ENCODE results near the gene HSPG2. TPM values are rescaled to one million over a fixed set of nuclear protein-coding genes. Genes with fewer than 3 reads are reported as not detected.
"Not testable (repeated sequence)": the region's sequence is repeated elsewhere in the genome, so short reads cannot be mapped to it uniquely, and the experiment has no call there.

HSPG2 gene
- total RNA-seq, 1 donor: 158 TPM

GRCh38 chr1:21935393-21935804 is 1.7 kb downstream of the HSPG2 start:
- no peak for DNase-seq (ENCODE audit: low read depth in 2 of 3, low spot score in 2 of 3)

DNA sequence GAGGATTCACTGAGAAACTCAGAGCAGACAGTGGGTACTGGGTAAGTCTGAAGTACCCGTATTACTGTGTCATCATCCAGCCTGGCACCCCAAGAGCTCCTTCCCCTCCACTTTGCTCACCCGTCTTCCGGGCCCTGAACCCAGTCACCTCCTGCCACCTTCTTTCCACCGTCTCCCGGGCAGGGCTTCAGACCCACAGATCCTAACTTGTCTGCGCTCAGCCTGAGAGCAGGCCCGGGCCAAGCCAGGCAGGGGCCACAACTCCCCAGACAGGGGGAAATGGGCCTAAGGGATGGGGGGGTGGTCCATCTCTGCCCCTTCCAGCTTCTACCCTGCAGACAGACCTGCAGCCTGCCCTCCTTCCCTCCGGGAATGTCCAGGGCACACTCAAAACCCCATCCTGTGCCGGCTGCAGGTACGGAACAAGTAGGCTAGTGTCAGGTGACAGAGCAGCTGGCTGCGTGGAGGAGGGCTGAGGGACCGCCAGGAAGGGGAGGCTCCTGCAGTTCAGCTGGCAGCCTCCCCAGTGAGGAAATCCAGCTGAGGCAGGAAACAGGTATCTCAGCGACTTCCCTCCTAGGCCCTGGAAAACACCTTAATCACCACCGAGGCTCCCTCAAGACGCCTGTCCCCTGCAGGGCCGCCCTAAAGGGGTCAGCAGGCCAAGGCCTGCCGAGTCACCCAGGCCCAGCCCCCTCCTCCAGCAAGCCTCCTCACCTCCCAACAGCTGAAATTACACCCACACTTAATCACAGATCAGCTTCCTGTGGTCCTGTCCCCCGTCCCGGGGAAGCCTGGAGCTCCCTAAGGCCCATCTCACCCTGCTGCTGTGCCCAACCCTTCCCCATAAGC is 3.5 kb downstream of the HSPG2 start:
- peak in 2 of 3 donors; percentile 63 to 69 for DNase-seq (ENCODE audit: low read depth in 2 of 3, low spot score in 2 of 3)

DNA sequence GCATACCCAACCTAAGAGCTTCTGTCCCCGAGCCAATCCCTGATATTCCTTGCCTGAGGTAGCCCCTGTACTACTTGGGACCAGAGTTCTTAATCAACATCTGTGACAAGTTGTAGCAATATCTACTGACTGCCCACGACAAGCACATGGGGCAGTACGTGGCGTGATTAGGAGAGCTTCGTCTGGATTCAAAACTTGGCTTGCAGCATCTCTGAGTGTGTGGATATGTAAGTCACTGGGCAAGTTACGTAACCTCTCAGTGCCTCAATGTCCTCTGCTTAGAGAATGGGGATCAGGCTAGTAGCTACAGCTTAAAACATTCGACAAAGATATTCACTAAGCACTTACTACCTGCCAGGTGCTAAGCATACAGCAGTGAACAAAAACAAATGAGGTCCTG is 5.0 kb downstream of the HSPG2 start:
- no peak for DNase-seq (ENCODE audit: low read depth in 2 of 3, low spot score in 2 of 3)

DNA sequence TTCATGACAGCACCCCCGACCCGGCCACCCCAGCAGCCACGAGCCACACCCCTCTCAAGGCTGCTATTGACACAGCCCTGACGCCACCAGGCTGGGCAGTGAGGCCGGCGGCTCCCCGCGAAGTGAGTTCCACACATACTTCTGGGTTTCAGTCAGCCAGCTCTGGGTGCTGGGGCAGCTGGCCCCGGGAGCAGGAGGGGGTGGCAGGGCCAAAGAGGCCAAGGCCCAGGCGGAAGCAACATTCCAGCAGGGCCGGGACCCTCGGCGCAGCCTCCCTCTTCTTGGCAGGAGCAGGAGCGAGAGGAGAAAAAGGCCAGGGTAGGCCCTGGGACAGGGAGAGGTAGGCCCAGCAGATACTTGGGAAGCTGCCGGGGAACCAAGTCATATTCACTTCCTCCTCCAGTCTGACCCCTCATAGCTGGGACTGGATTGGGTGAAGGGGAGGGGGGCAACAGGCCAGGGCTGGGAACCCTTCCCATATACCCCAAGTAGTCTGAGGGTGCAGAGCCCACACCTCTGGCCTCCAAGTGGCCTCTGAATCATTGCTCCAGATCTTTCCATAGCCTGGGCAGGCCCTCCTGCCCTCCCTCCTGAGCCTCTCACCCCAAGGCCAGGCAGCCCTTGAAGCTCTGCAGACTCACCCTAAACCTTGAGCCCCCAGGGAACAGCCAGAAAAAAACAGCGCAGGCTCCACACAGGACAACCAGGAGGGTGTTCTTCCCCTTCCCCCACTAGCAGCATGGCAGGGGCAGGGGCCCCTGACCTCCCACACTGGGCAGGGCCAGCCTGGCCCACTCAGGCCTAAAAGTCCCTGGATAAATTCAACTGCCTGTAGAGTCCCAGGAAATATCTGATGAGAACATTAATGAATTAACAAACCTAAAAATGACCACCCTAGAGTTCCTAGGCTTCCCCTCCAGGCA is 5.7 kb downstream of the HSPG2 start:
- no peak for DNase-seq (ENCODE audit: low read depth in 2 of 3, low spot score in 2 of 3)

DNA sequence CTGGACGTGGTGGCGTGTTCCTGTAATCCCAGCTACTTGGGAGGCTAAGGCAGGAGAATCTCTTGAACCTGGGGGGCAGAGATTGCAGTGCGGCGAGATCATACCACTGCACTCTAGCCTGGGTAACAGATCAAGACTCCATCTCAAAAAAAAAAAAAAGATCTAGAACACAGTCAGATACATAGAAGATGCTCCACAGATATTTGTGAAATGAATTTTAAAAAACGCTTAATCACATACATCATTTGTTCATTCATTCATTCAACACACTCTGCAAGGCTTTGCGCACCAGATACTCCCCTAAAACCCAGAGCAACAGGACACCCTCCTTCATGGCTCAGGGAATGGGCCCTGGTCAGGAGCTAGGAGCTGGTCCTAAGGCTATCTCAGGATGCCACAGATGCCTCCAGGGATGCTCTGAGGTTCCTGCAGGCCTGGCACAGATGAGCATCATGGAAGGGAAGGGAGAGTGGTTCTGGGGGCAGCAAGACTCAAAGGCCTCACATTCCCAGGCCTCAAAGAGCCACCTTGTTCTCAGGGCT is 6.4 kb downstream of the HSPG2 start:
- no peak for DNase-seq (ENCODE audit: low read depth in 2 of 3, low spot score in 2 of 3)

- no peak for DNase-seq (ENCODE audit: low read depth in 2 of 3, low spot score in 2 of 3)
These were observed 7.0 kb downstream of the HSPG2 start for GRCh38 chr1:21930080-21930571.

DNA sequence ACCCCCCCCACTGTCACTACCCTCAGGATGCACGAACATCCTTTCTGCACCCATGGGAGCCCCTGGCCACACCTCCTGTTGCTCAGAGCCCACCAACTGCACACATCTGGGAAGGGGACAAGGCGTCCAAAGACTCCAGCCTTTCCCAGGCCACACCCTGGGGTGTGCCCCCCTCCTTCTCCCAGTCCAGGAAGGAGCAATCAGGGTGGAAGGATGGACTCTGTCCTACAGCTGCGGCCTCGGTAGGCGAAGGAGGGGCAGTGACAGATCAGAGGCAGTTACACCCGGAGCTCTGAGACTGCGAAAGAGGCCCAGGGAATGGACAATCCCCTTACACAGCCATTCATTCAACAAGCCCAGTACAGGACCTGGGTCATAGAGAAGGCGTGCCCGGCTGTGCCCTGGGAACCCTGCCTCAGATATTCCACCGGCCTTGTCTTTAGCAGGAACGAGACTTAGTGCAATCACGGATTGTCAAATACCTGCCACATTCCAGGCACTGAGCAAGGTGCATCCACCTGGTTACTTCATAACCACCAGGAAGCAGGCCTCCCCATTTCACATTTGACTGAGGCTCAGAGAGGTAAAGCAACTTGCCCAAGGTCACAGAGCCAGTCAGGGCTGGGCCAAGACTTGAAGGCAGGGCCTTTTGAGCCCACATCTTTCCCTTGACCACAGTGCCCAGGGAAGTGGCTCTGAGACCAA is 9.4 kb downstream of the HSPG2 start:
- DNase-seq (ENCODE audit: low read depth in 2 of 3, low spot score in 2 of 3): no peak

- DNase-seq (ENCODE audit: low read depth in 2 of 3, low spot score in 2 of 3): no peak
These were observed 10.1 kb downstream of the HSPG2 start for GRCh38 chr1:21926814-21927532.

GRCh38 chr1:21926065-21926464 is 11.0 kb downstream of the HSPG2 start:
- DNase-seq (ENCODE audit: low read depth in 2 of 3, low spot score in 2 of 3): no peak

GRCh38 chr1:21925334-21925940 is 11.7 kb downstream of the HSPG2 start:
- no peak for DNase-seq (ENCODE audit: low read depth in 2 of 3, low spot score in 2 of 3)

GRCh38 chr1:21924503-21925005 is 12.6 kb downstream of the HSPG2 start:
- no peak for DNase-seq (ENCODE audit: low read depth in 2 of 3, low spot score in 2 of 3)

DNA sequence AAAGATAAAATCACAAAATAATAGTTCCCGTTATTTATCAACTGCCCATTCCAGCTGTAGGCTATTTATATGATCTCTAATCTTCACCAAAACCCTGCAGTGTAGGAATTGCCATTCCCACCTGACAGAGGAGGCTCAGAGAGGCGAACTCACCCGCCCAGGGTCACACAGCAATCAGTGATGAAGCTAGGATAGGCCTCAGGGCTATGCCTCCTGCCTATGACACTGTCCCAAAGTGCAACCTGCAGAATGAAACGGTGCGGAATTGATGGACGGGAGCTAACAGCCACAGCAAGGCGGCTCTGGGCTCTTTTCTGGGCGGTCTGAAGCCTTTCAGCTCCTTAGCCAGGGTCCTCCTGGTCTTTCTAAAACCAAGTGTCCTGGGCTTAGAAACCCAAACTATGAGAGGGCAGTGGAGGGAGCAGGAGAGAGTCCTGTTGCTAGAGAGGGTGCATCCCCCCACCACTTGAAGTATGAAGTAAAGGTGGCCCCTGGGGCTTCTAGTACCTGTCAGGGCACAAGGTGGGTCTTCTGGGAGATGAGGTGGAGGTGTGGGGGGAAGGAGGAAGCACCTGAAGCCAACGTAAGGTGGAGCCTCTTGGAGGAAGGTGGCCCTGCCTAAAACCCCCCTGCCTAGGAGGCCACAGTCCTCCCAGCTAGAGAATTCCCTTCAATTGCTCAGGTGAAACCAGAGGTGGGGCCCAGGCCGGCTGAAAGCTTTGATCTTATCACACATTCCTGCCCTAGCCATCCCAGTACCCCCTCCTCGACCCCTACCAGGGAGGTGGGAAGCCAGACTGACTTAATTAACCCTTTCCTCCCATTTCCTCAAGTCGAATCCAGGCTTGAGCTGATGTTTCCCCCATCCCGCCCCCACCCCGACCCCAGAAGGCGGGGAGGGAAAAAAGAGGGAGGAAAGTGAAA is 14.8 kb downstream of the HSPG2 start:
- DNase-seq (ENCODE audit: low read depth in 2 of 3, low spot score in 2 of 3): no peak

DNA sequence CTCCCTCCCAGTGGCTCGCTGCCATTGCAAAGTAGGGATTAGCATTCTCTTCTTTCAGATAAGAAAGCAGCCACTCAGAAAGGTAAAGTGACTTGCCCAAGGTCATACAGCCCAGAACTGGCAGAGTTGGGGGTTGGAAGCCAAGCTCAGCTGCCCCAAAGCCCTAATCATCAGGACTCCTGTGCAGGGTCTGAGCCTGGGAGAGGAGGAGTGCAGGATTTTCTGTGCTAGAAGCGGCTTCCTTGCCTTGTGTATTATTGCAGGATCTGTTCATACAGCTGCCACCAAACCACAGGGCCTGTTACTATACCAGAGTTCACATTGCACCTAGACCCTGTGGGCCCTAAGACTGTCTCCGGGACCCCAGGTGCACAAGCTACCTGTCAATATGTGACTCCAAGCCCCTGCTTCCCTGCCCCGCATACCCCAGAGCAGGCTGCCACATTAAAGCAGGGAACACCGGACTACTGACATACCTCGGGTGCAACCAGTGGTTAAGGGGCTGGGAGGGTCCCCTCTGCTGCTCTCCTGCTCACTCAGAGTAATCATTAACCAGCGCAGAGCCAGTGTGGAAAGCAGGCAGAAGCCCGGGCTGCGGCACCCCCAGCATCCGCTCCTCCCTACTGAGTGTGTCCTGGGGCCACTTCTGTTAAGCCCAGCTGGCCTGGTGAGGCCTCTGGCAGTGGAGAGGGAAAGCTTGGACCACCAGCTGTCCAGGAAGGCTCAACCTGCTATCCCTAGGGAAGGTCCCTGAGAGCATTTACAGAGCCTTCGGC is 15.8 kb downstream of the HSPG2 start:
- DNase-seq (ENCODE audit: low read depth in 2 of 3, low spot score in 2 of 3): no peak

GRCh38 chr1:21919520-21919919 is 17.6 kb downstream of the HSPG2 start:
- no peak for DNase-seq (ENCODE audit: low read depth in 2 of 3, low spot score in 2 of 3)

- DNase-seq (ENCODE audit: low read depth in 2 of 3, low spot score in 2 of 3): not testable (repeated sequence)
These were observed 19.9 kb downstream of the HSPG2 start for GRCh38 chr1:21917239-21917631.

DNA sequence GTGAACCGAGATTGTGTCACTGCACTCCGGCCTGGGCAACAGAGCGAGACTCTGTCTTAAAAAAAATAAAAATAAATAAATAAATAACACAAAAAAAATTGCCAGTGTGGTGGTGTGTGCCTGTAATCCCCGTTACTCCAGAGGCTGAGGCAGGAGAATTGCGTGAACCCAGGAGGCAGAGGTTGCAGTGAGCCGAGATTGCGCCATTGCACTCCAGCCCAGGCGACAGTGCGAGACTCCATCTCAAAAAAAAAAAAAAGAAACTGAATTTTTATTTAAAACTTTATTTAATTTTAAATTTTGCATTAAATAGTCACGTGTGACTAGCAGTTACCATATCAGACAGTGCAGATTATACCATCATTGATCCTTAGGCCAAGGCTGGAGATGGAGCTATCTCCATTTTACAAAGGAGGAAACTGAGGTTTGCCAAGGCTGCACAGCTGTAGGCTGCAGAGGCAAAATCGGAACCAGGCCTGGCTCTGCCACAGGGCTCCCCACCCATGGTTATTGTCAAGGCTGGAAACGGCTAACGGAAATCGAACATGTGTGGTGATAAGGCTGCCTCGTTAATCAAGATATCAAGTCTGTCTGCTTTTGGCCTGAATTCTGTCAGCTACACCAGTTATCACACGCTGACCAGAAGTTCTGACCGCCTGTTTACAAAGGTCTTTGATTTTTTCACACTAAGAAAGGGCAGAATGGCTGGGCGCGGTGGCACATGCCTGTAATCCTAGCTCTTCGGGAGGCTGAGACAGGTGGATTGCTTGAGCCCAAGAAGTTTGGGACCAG is 20.5 kb downstream of the HSPG2 start:
- no peak for DNase-seq (ENCODE audit: low read depth in 2 of 3, low spot score in 2 of 3)

Measured in hematopoietic multipotent progenitor cell (in vitro differentiated cells).